Panc1 (cell line): ENCODE measurements around the gene EVA1C. TPM values are rescaled to one million over a fixed set of nuclear protein-coding genes. Genes with fewer than 3 reads are reported as not detected.

ENCODE experiments used
- ATAC-seq: fragments of 200-7000 bp; cut with Tn5 transposase; 2 replicates; pipeline ENCODE4 v1.9.1; 2020; ENCODE audit warnings: mild to moderate bottlenecking, moderate library complexity
- BruUV-seq: library from RNA; stranded (reverse); fragments of 400-500 nt; replicated peaks from 2 replicates; lab custom pipeline; 2021; lab: Mats Ljungman, UMichigan
- CTCF ChIA-PET: fragments of 300-600 bp; sonication (Branson Sonifier 250); formaldehyde crosslinking; loops from one replicate; lab custom pipeline; 2022; ENCODE audit warnings: antibody characterized with exemption; lab: Charles Lee
- POLR2A ChIA-PET: fragments of 300-600 bp; sonication (Branson Sonifier 250); formaldehyde crosslinking; loops from one replicate; lab custom pipeline; 2022; ENCODE audit warnings: antibody characterized with exemption; lab: Charles Lee
- DNase-seq: peaks from one replicate; pipeline ENCODE4 v3.0.0-alpha.2; 2010; ENCODE audit warnings: low read depth, low spot score
- H3K27ac ChIP-seq: 2 replicates; pipeline ENCODE4 v1.5.1; 2011; ENCODE audit warnings: mild to moderate bottlenecking, low read length, inconsistent platforms
- H3K27me3 ChIP-seq: fragments of 200-500 bp; sonication (Bioruptor generic); 2 replicates; pipeline ENCODE4 v1.6.0; 2014; ENCODE audit warnings: low read length, inconsistent platforms; ENCODE audit not compliant: control insufficient read depth, insufficient read depth
- H3K36me3 ChIP-seq: fragments of 200-500 bp; sonication (Bioruptor generic); 2 replicates; pipeline ENCODE4 v1.5.1; 2014; ENCODE audit warnings: inconsistent platforms, mild to moderate bottlenecking, low read length, moderate library complexity; ENCODE audit not compliant: control insufficient read depth, insufficient read depth
- H3K4me1 ChIP-seq: 2 replicates; pipeline ENCODE4 v1.5.1; 2011; ENCODE audit warnings: inconsistent platforms, mild to moderate bottlenecking, low read length, moderate library complexity; ENCODE audit not compliant: control insufficient read depth, insufficient read depth
- H3K4me3 ChIP-seq, 2 experiments: 2 replicates each; pipeline ENCODE4 v1.5.1; 2011 to 2012; ENCODE audit warnings: low read depth in 2 of 2, low read length in 2 of 2, mild to moderate bottlenecking in 2 of 2, inconsistent platforms in 1 of 2, moderate library complexity in 1 of 2
- H3K9me3 ChIP-seq: fragments of 200-500 bp; sonication (Bioruptor generic); 2 replicates; pipeline ENCODE4 v1.5.1; 2014; ENCODE audit warnings: low read depth, mild to moderate bottlenecking, inconsistent platforms, low read length, moderate library complexity; ENCODE audit not compliant: control insufficient read depth, insufficient read depth
- POLR2AphosphoS5 ChIP-seq: IDR thresholded peaks from 2 replicates; pipeline ENCODE4 v1.6.1; 2012; ENCODE audit warnings: mild to moderate bottlenecking, low read depth, low read length, moderate library complexity
- SIN3A ChIP-seq: IDR thresholded peaks from 2 replicates; pipeline ENCODE4 v1.6.1; 2012; ENCODE audit warnings: low read depth, mild to moderate bottlenecking, low read length, moderate library complexity, borderline replicate concordance; ENCODE audit not compliant: insufficient read depth
- TCF7L2 ChIP-seq: IDR thresholded peaks from 2 replicates; pipeline ENCODE4 v1.6.1; 2011; ENCODE audit warnings: mild to moderate bottlenecking, low read depth, low read length, inconsistent platforms
- in situ Hi-C: cut with HindIII; loops from 2 replicates; pipeline ENCODE4 v1.10.0; 2016; ENCODE audit warnings: low sequenced_read_pairs, low pct_unique_long_range_greater_than_20kb
- intact Hi-C: fragments of 100-400 bp; cut with micrococcal nuclease; formaldehyde crosslinking; loops from one replicate; pipeline ENCODE4 v1.10.0; 2022; ENCODE audit not compliant: unreplicated experiment
- total RNA-seq: library from RNA; stranded (reverse); gene quantifications from one replicate; pipeline ENCODE4 v1.2.1, GENCODE V29; 2021; ENCODE audit not compliant: unreplicated experiment
- TF ChIP-seq, protein P1 (sequence below), 2 experiments: IDR thresholded peaks; 2 replicates each; pipeline ENCODE4 v1.6.1; 2011 to 2012; ENCODE audit warnings: low read depth in 2 of 2, control low read depth in 1 of 2, low read length in 1 of 2, mild to moderate bottlenecking in 1 of 2, moderate library complexity in 1 of 2; ENCODE audit not compliant: insufficient read depth in 1 of 2
- TF ChIP-seq, protein P2 (sequence below): fragments of 450-650 bp; IDR thresholded peaks from 2 replicates; pipeline ENCODE4 v1.5.1; 2017; ENCODE audit warnings: mild to moderate bottlenecking

Gene EVA1C
- total RNA-seq, 1 experiment from 2014 or later = 2.8 TPM

DNA sequence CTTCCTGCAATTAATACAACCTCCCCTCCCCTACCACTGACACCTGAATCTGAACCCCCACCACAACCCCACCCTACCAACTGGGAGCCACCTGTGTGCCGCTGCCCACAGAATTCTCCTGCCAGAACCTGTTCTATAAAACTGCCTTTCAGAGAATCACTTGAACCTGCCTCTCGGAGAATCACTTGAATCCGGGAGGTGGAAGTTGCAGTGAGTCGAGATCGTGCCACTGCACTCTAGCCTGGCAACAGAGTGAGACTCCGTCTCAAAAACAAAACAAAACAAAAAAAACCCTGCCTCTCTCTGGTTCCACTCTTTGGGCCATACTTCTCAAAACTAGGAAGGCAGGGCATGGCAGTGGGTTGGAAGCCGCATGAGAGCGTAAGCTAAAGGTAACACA lies 25.4 kb upstream of the EVA1C start:
- no peaks in the 10 kb centered on the region for H3K9me3 ChIP-seq
- in situ Hi-C loops = no loop called here
- peaks cover 8% of the 10 kb centered on the region for H3K36me3 ChIP-seq
- POLR2A ChIA-PET = no interaction called here
- intact Hi-C loops = no loop called here
- no peak for TF ChIP-seq POLR2AphosphoS5
- no peak for TF ChIP-seq SIN3A
- TF ChIP-seq, protein P1, sequence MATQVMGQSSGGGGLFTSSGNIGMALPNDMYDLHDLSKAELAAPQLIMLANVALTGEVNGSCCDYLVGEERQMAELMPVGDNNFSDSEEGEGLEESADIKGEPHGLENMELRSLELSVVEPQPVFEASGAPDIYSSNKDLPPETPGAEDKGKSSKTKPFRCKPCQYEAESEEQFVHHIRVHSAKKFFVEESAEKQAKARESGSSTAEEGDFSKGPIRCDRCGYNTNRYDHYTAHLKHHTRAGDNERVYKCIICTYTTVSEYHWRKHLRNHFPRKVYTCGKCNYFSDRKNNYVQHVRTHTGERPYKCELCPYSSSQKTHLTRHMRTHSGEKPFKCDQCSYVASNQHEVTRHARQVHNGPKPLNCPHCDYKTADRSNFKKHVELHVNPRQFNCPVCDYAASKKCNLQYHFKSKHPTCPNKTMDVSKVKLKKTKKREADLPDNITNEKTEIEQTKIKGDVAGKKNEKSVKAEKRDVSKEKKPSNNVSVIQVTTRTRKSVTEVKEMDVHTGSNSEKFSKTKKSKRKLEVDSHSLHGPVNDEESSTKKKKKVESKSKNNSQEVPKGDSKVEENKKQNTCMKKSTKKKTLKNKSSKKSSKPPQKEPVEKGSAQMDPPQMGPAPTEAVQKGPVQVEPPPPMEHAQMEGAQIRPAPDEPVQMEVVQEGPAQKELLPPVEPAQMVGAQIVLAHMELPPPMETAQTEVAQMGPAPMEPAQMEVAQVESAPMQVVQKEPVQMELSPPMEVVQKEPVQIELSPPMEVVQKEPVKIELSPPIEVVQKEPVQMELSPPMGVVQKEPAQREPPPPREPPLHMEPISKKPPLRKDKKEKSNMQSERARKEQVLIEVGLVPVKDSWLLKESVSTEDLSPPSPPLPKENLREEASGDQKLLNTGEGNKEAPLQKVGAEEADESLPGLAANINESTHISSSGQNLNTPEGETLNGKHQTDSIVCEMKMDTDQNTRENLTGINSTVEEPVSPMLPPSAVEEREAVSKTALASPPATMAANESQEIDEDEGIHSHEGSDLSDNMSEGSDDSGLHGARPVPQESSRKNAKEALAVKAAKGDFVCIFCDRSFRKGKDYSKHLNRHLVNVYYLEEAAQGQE (IDR thresholded peaks at IDR 0.05; ENCODE audit: insufficient read depth in 1 of 2, low read depth in 2 of 2, low read length in 1 of 2) = no peak
- TF ChIP-seq, protein P2, sequence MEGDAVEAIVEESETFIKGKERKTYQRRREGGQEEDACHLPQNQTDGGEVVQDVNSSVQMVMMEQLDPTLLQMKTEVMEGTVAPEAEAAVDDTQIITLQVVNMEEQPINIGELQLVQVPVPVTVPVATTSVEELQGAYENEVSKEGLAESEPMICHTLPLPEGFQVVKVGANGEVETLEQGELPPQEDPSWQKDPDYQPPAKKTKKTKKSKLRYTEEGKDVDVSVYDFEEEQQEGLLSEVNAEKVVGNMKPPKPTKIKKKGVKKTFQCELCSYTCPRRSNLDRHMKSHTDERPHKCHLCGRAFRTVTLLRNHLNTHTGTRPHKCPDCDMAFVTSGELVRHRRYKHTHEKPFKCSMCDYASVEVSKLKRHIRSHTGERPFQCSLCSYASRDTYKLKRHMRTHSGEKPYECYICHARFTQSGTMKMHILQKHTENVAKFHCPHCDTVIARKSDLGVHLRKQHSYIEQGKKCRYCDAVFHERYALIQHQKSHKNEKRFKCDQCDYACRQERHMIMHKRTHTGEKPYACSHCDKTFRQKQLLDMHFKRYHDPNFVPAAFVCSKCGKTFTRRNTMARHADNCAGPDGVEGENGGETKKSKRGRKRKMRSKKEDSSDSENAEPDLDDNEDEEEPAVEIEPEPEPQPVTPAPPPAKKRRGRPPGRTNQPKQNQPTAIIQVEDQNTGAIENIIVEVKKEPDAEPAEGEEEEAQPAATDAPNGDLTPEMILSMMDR = no peak
- TF ChIP-seq TCF7L2 = no peak
- no peaks in the 10 kb centered on the region for H3K27me3 ChIP-seq
- DNase-seq = no peak
- H3K27ac ChIP-seq = no peak overlapping the region
- CTCF ChIA-PET = no interaction called here
- ATAC-seq = no peak
- peaks cover 10% of the 10 kb centered on the region for H3K4me1 ChIP-seq
- BruUV-seq = no TSS peak
- no peak overlapping the region for H3K4me3 ChIP-seq

DNA sequence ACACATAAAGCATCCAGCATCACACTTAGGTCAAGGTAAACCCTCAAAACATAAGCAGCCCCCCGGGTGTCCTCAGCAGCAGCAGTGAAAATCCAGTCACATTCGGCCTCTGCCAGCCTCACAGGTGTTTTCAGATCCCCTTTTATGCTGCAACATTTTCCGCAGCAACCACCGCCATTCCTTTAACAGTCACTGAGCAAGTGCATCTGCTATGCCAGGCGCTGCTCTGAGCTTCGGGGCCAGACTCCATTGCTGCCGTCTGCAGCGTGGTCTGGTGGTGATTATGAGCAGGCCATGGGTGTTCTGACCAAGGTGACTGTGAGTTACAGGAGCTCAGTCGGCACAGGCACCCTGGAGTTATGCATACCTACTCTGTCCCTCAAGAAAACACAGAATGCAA lies 24.2 kb upstream of the EVA1C start:
- H3K4me1 ChIP-seq = peaks cover 6% of the 10 kb centered on the region
- no peak overlapping the region for H3K27ac ChIP-seq
- no peak for DNase-seq
- POLR2A ChIA-PET = no interaction called here
- in situ Hi-C loops (no loop called here), intact Hi-C loops (no loop called here)
- H3K36me3 ChIP-seq = peaks cover 10% of the 10 kb centered on the region
- no TSS peak for BruUV-seq
- CTCF ChIA-PET = no interaction called here
- H3K27me3 ChIP-seq = no peaks in the 10 kb centered on the region
- H3K4me3 ChIP-seq = no peak overlapping the region
- H3K9me3 ChIP-seq = no peaks in the 10 kb centered on the region
- no peak for ATAC-seq
- no peak for TF ChIP-seq SIN3A

DNA sequence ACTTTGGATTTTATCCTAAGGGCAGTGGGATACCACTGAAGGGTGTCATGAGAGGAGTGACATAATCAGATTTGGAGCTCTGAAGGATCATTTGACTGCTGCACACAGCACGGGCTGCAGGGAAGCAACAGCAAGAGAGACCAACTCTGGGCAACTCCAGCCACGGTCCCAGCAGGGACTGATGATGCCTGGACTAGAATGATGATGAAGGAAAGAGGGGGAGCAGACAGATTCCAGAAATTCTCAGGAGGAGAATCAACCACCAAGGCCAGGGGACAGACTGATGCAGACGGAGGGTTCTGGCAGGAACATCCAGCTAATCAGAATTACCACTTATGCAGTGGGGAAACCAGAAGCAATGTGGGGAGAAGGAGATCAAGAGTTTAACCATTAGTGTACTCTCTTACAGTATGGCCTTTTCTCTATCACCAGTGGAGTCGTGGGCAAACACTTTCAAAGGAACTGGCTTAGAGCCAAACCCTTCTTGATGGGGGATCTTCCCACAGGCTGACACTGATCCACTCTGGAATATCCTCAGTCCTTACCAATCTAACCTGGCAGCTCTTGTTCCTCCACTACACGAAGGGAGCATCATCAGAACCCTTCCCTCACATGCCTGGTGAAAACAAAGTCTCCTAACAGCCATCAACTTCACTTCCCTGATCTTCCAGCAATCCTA lies 23.0 kb upstream of the EVA1C start:
- H3K4me1 ChIP-seq = peaks cover 12% of the 10 kb centered on the region
- in situ Hi-C loops (no loop called here), intact Hi-C loops (no loop called here)
- ATAC-seq (no peak), DNase-seq (no peak)
- H3K27me3 ChIP-seq = no peaks in the 10 kb centered on the region
- CTCF ChIA-PET = no interaction called here
- H3K27ac ChIP-seq = no peak overlapping the region
- no peaks in the 10 kb centered on the region for H3K9me3 ChIP-seq
- H3K36me3 ChIP-seq = peaks cover 6% of the 10 kb centered on the region
- TF ChIP-seq SIN3A (no peak), TCF7L2 (no peak), POLR2AphosphoS5 (no peak)
- TF ChIP-seq, protein P1 (IDR thresholded peaks at IDR 0.05; ENCODE audit: insufficient read depth in 1 of 2, low read depth in 2 of 2, low read length in 1 of 2) = no peak
- TF ChIP-seq, protein P2 = no peak
- POLR2A ChIA-PET = no interaction called here
- BruUV-seq = no TSS peak
- H3K4me3 ChIP-seq = no peak overlapping the region
